ENCODE data around the gene SCAND1. TPM values are rescaled to one million over a fixed set of nuclear protein-coding genes. Genes with fewer than 3 reads are reported as not detected.

Gene SCAND1
- polyA plus RNA-seq, 2 of the 4 experiments (the other 2 are of a cell fraction), result 10.2 to 68.0 TPM

- no peak overlapping the region for H3K27ac ChIP-seq
- ChIA-PET CTCF (interaction anchor here (0.5 to 1.8 kb wide), 3 partner anchors 10 to 51 kb away, joined by 3 to 5 read pairs (median 4); no protein-coding TSS in a partner anchor), POLR2A (no interaction called here)
- WGBS (ENCODE audit: missing lambda C conversion rate), result 89% methylated on average over 1 of the region's 1 CpG
- TF ChIP-seq KDM5A (IDR thresholded peaks at IDR 0.05) (no peak), NPAS2 (CRISPR knock-in tag; IDR thresholded peaks at IDR 0.05; ENCODE audit: borderline replicate concordance) (no peak), BCL3 (IDR thresholded peaks at IDR 0.05) (no peak), REST (IDR thresholded peaks at IDR 0.05) (no peak), HDAC2 (IDR thresholded peaks at IDR 0.05) (no peak)
- no peak overlapping the region for H3K4me3 ChIP-seq
- FAIRE-seq (no peak), DNase-seq (ENCODE audit: low read depth in 1 of 2, low spot score in 1 of 2) (no peak), ATAC-seq (no peak)
- H3K4me1 ChIP-seq, result no peaks in the 10 kb centered on the region
- no peak overlapping the region for H3K4me2 ChIP-seq
- H3K9me3 ChIP-seq, result no peaks in the 10 kb centered on the region
Observed at GRCh38 chr20:35909796-35910195, 44.5 kb downstream of the SCAND1 start.

- TF ChIP-seq CEBPB (IDR thresholded peaks at IDR 0.05), result no peak
- TF ChIP-seq RARB (CRISPR knock-in tag; IDR thresholded peaks at IDR 0.05), result no peak
- no peak for TF ChIP-seq KDM5A (IDR thresholded peaks at IDR 0.05)
- TF ChIP-seq CHD2 (IDR thresholded peaks at IDR 0.05; ENCODE audit: low read length, partially characterized antibody), result no peak
- no peak for TF ChIP-seq RCOR1 (IDR thresholded peaks at IDR 0.05; ENCODE audit: low read depth, low read length)
- no peak for TF ChIP-seq PBX3 (IDR thresholded peaks at IDR 0.05)
- no peak for TF ChIP-seq NPAS2 (CRISPR knock-in tag; IDR thresholded peaks at IDR 0.05; ENCODE audit: borderline replicate concordance)
- TF ChIP-seq POLR2A (IDR thresholded peaks at IDR 0.05; ENCODE audit: low read length), result no peak
- TF ChIP-seq ELK1 (IDR thresholded peaks at IDR 0.05; ENCODE audit: low read depth, low read length), result no peak
- no peak for TF ChIP-seq FOSL2 (IDR thresholded peaks at IDR 0.05)
- no peak for TF ChIP-seq FOSL2 (CRISPR knock-in tag; IDR thresholded peaks at IDR 0.05)
- TF ChIP-seq HEYL (CRISPR knock-in tag; IDR thresholded peaks at IDR 0.05), result no peak
- TF ChIP-seq NR3C1 (IDR thresholded peaks at IDR 0.05), result no peak
- no peak for TF ChIP-seq HMGXB4 (CRISPR knock-in tag; IDR thresholded peaks at IDR 0.05; ENCODE audit: borderline replicate concordance)
- CTCF ChIA-PET, result interaction anchor here (1.8 kb wide), 1 partner anchor 16 kb away, joined by 5 read pairs; no protein-coding TSS in a partner anchor
- ATAC-seq (no peak), FAIRE-seq (no peak), DNase-seq (ENCODE audit: low read depth in 1 of 2, low spot score in 1 of 2) (no peak)
- Histone ChIP-seq H3K27ac (no peak overlapping the region), H3K4me1 (no peaks in the 10 kb centered on the region), H3K9me3 (no peaks in the 10 kb centered on the region), H3K4me2 (no peak overlapping the region), H3K4me3 (no peak overlapping the region)
- 90% methylated on average over 1 of the region's 1 CpG for WGBS (ENCODE audit: missing lambda C conversion rate)
- POLR2A ChIA-PET, result no interaction called here
Observed at GRCh38 chr20:35909176-35909575, 45.1 kb downstream of the SCAND1 start.
